HCT116 (cell line): Measurements from ENCODE around the gene HCN1. TPM values are rescaled to one million over a fixed set of nuclear protein-coding genes. Genes with fewer than 3 reads are reported as not detected.

Experiments
- ATAC-seq: fragments of 200-7000 bp; cut with Tn5 transposase; 2 replicates; pipeline ENCODE4 v1.9.1; 2020; ENCODE audit warnings: mild to moderate bottlenecking, moderate library complexity
- BruUV-seq: library from RNA; stranded (reverse); fragments of 400-500 nt; replicated peaks from 2 replicates; lab custom pipeline; 2021; lab: Mats Ljungman, UMichigan
- CTCF ChIA-PET: fragments of 300-600 bp; sonication (Branson Sonifier 250); formaldehyde crosslinking; loops from one replicate; lab custom pipeline; 2021; ENCODE audit warnings: antibody characterized with exemption; lab: Charles Lee
- POLR2A ChIA-PET: fragments of 300-600, 350-600 bp; sonication (Branson Sonifier 250); formaldehyde crosslinking; loops from one replicate; lab custom pipeline; 2021; ENCODE audit warnings: antibody characterized with exemption; lab: Charles Lee
- RAD21 ChIA-PET, 2 experiments: fragments of 300-600 bp; sonication (Branson Sonifier 250); formaldehyde crosslinking; loops; one replicate each; lab custom pipeline; 2023; ENCODE audit warnings: low total read pairs in 2 of 2; ENCODE audit not compliant: uncharacterized antibody in 2 of 2, unreplicated experiment in 2 of 2, low non-redundant PET in 1 of 2; lab: Charles Lee
- DNase-seq: peaks from one replicate; pipeline ENCODE4 v3.0.0-alpha.2; 2010; ENCODE audit warnings: low read depth, low spot score
- H2AFZ ChIP-seq: fragments of 200-600 bp; shearing (Covaris generic), sonication (generic); 2 replicates; pipeline ENCODE4 v1.6.1; 2017; ENCODE audit warnings: low read depth, mixed run types, mixed read lengths, antibody characterized with exemption, low read length; ENCODE audit not compliant: poor library complexity, severe bottlenecking
- H3K27ac ChIP-seq: 2 replicates; pipeline ENCODE4 v1.5.1; 2012; ENCODE audit warnings: low read depth, low read length
- H3K27me3 ChIP-seq: fragments of 200-600 bp; sonication (generic); 2 replicates; pipeline ENCODE4 v1.6.1; 2016; ENCODE audit warnings: mixed run types, low read length, mixed read lengths; ENCODE audit not compliant: insufficient read depth
- H3K36me3 ChIP-seq, 2 experiments: fragments of 200-500 bp in 1 of 2; fragments of 200-600 bp in 1 of 2; sonication (Bioruptor generic) in 1 of 2; sonication (generic) in 1 of 2; 2 replicates each; pipeline versions ENCODE4 v1.5.1 to v1.6.1; 2014 to 2016; ENCODE audit warnings: low read length in 2 of 2, inconsistent platforms in 1 of 2, mixed read lengths in 1 of 2, mixed run types in 1 of 2; ENCODE audit not compliant: insufficient read depth in 2 of 2, control insufficient read depth in 1 of 2
- H3K4me1 ChIP-seq, 2 experiments: fragments of 200-600 bp in 1 of 2; sonication (generic) in 1 of 2; 2 replicates each; pipeline versions ENCODE4 v1.5.1 to v1.6.1; 2012 to 2017; ENCODE audit warnings: low read length in 2 of 2, inconsistent platforms in 1 of 2, mild to moderate bottlenecking in 1 of 2, mixed read lengths in 1 of 2, mixed run types in 1 of 2, moderate library complexity in 1 of 2; ENCODE audit not compliant: insufficient read depth in 2 of 2, control insufficient read depth in 1 of 2
- H3K4me2 ChIP-seq: fragments of 200-600 bp; sonication (generic); 2 replicates; pipeline ENCODE4 v1.6.1; 2017; ENCODE audit warnings: mixed run types, low read length, mixed read lengths
- H3K4me3 ChIP-seq, 2 experiments: fragments of 200-600 bp in 1 of 2; sonication (generic) in 1 of 2; replicated peaks in 1 of 2; 2 replicates each; pipeline ENCODE4 v1.5.1; 2011 to 2016; ENCODE audit warnings: low read length in 2 of 2, control low read depth in 1 of 2, low read depth in 1 of 2, mild to moderate bottlenecking in 1 of 2, mixed read lengths in 1 of 2, mixed run types in 1 of 2
- H3K79me2 ChIP-seq: fragments of 200-600 bp; sonication (generic); 2 replicates; pipeline ENCODE4 v1.6.1; 2017; ENCODE audit warnings: mild to moderate bottlenecking, mixed run types, low read length, moderate library complexity, mixed read lengths; ENCODE audit not compliant: insufficient read depth
- H3K9ac ChIP-seq: fragments of 200-600 bp; sonication (generic); 2 replicates; pipeline ENCODE4 v1.6.1; 2016; ENCODE audit warnings: low read length, mixed read lengths
- H3K9me2 ChIP-seq: fragments of 200-600 bp; sonication (generic), shearing (Covaris generic); 2 replicates; pipeline ENCODE4 v1.6.1; 2017; ENCODE audit warnings: mixed run types, mild to moderate bottlenecking, moderate library complexity; ENCODE audit not compliant: insufficient read depth
- H3K9me3 ChIP-seq, 2 experiments: fragments of 200-500 bp in 1 of 2; fragments of 200-600 bp in 1 of 2; sonication (Bioruptor generic) in 1 of 2; sonication (generic) in 1 of 2; 2 replicates each; pipeline ENCODE4 v1.6.1; 2014 to 2017; ENCODE audit warnings: low read length in 2 of 2, mixed read lengths in 2 of 2, inconsistent platforms in 1 of 2, low read depth in 1 of 2, mild to moderate bottlenecking in 1 of 2, mixed run types in 1 of 2, moderate library complexity in 1 of 2; ENCODE audit not compliant: control insufficient read depth in 1 of 2, insufficient read depth in 1 of 2
- H4K20me1 ChIP-seq: fragments of 200-600 bp; sonication (generic), shearing (Covaris generic); 2 replicates; pipeline ENCODE4 v1.6.1; 2017; ENCODE audit warnings: mixed run types, mild to moderate bottlenecking, moderate library complexity; ENCODE audit not compliant: insufficient read depth
- CEBPB ChIP-seq: IDR thresholded peaks from 2 replicates; pipeline ENCODE4 v1.6.1; 2012; ENCODE audit warnings: low read depth
- FOSL1 ChIP-seq: IDR thresholded peaks from 2 replicates; pipeline ENCODE4 v1.6.1; 2012; ENCODE audit warnings: low read depth
- JUND ChIP-seq: IDR thresholded peaks from 2 replicates; pipeline ENCODE4 v1.6.1; 2012
- REST ChIP-seq: IDR thresholded peaks from 2 replicates; pipeline ENCODE4 v1.6.1; 2012; ENCODE audit warnings: low read depth
- SP1 ChIP-seq: IDR thresholded peaks from 2 replicates; pipeline ENCODE4 v1.6.1; 2012; ENCODE audit warnings: low read depth
- ZBTB33 ChIP-seq: IDR thresholded peaks from 2 replicates; pipeline ENCODE4 v1.6.1; 2011; ENCODE audit warnings: mild to moderate bottlenecking, low read length, moderate library complexity; ENCODE audit not compliant: insufficient replicate concordance; ENCODE audit errors: extremely low read depth
- intact Hi-C: fragments of 100-400 bp; cut with micrococcal nuclease; formaldehyde crosslinking; loops from 2 replicates; pipeline ENCODE4 v1.10.0; 2022
- total RNA-seq: library from RNA; stranded (reverse); gene quantifications from one replicate; pipeline ENCODE4 v1.2.1, GENCODE V29; 2021; ENCODE audit not compliant: unreplicated experiment

The HCN1 gene
- total RNA-seq, 1 experiment from 2014 or later, result 0.10 TPM

GRCh38 chr5:45491368-45491767, 204.8 kb downstream of the HCN1 start:
- ATAC-seq (no peak), DNase-seq (no peak)
- Histone ChIP-seq H3K27ac (no peak overlapping the region), H3K9me2 (no peaks in the 10 kb centered on the region), H3K4me3 (no peak overlapping the region), H3K9me3 (no peaks in the 10 kb centered on the region), H4K20me1 (no peaks in the 10 kb centered on the region), H3K4me1 (peaks cover 5 to 9% of the 10 kb centered on the region in 2 experiments; a peak in 2 of 4 replicates), H3K4me2 (no peak overlapping the region), H2AFZ (no peak overlapping the region), H3K27me3 (no peaks in the 10 kb centered on the region), H3K79me2 (no peaks in the 10 kb centered on the region), H3K36me3 (no peaks in the 10 kb centered on the region), H3K9ac (no peak overlapping the region)
- BruUV-seq, result no TSS peak
- ChIA-PET CTCF (no interaction called here), RAD21 (no interaction called here), POLR2A (no interaction called here)
- TF ChIP-seq CEBPB, result no peak
- no peak for TF ChIP-seq FOSL1
- no peak for TF ChIP-seq JUND
- intact Hi-C loops, result no loop called here

GRCh38 chr5:45484781-45485180, 211.4 kb downstream of the HCN1 start:
- Histone ChIP-seq H3K9me3 (no peaks in the 10 kb centered on the region), H2AFZ (no peak overlapping the region), H3K9ac (no peak overlapping the region), H4K20me1 (no peaks in the 10 kb centered on the region), H3K27me3 (no peaks in the 10 kb centered on the region), H3K4me1 (no peaks in the 10 kb centered on the region), H3K79me2 (no peaks in the 10 kb centered on the region), H3K9me2 (no peaks in the 10 kb centered on the region), H3K36me3 (no peaks in the 10 kb centered on the region), H3K4me3 (no peak overlapping the region), H3K27ac (no peak overlapping the region), H3K4me2 (no peak overlapping the region)
- no peak for TF ChIP-seq JUND
- no peak for TF ChIP-seq CEBPB
- ATAC-seq, result no peak
- intact Hi-C loops, result no loop called here
- ChIA-PET POLR2A (no interaction called here), CTCF (no interaction called here), RAD21 (no interaction called here)
- no peak for DNase-seq
- no TSS peak for BruUV-seq

- Histone ChIP-seq H3K36me3 (no peaks in the 10 kb centered on the region), H4K20me1 (no peaks in the 10 kb centered on the region), H3K9me3 (no peaks in the 10 kb centered on the region), H3K4me2 (no peak overlapping the region), H3K79me2 (no peaks in the 10 kb centered on the region), H3K9me2 (no peaks in the 10 kb centered on the region), H2AFZ (peak overlapping the region; percentile 52), H3K4me3 (no peak overlapping the region), H3K27me3 (no peaks in the 10 kb centered on the region), H3K4me1 (no peaks in the 10 kb centered on the region), H3K9ac (no peak overlapping the region), H3K27ac (no peak overlapping the region)
- RAD21 ChIA-PET, result no interaction called here
- ATAC-seq (peak; percentile 86), DNase-seq (peak; percentile 34)
- CTCF ChIA-PET, result interaction anchor here (0.9 kb wide), 1 partner anchor 68 kb away, joined by 3 read pairs; no protein-coding TSS in a partner anchor
- BruUV-seq, result no TSS peak
- intact Hi-C loops, result no loop called here
- POLR2A ChIA-PET, result no interaction called here
- TF ChIP-seq SP1 (0 out of 2 replicates have a peak, but pooled peaks have one; percentile 24), ZBTB33 (no peak), REST (no peak)
Measured at GRCh38 chr5:45454114-45454513, 242.1 kb downstream of the HCN1 start.
